GM21390 (cell line): ENCODE results near the gene BHLHE23.
"Not testable (repeated sequence)": the region's sequence is repeated elsewhere in the genome, so short reads cannot be mapped to it uniquely, and the experiment has no call there.

ENCODE experiments used
- ATAC-seq: cut with Tn5 transposase; IDR thresholded peaks from one replicate; pipeline ENCODE4 v1.9.1; 2021; ENCODE audit not compliant: unreplicated experiment

Gene BHLHE23

DNA sequence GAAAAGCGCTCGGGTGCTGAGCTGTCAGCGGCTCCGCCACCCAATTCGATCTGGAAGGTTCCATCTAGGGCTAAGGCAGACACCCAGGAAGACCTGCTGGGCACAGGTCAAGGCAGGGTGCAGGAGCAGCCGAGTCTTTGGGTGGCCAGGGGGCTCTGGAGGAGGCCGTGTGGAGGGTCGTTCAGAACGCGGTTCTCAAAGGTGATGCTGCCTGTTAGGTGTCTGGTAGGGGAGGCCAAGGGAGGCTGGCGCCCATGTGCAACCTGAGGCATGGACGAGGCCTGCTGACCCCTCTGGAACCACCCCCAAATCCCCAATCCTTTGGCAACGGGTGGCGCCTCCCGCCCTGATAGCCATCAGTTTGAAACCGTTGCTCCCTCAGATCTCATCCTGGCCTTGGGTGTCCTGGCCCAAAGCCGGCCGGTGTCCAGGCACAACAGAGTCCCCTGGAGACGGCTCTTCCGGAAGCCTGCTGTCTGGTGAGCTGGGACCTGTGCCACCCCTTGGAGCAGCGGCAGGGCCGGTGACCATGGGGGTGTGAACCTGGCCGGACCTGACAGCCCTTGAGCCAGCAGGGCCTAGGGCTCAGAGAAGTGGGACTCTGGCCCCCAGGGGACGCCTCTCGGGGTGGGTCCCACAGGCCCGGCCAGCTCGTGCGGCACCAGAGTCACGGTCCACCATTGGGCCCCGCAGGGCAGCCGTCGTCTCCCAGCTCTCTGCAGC, 43.7 kb downstream of the BHLHE23 start:
- ATAC-seq = no peak

DNA sequence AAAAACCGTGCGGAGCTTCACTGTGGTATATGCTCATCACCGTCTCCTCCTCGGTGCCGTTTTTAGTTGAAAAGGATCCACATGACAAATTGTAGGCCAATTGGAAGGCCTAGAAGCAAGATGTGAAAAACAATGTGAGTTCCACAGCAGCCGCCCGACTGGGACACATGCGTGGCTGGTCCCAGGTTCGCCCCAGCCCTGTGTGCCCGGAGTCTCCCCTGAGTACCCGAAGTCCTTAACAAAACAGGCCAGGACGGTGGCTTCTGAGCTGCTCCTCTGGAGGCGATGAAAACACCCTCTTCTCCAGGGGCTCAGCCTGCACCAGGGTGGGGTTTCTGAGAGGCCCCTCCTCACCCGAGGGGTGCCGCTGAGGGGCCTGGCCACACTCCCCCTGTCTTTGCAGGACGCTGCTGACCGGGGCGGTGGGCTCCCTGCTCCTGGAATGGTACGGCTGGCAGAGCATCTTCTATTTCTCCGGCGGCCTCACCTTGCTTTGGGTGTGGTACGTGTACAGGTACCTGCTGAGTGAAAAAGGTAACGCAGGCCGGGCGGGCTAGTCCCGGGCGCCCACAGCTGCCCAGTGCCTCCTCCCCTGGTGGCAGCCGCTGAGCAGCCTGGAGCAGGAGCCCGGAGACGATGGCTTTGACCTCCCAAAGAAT, 44.4 kb downstream of the BHLHE23 start:
- no peak for ATAC-seq

DNA sequence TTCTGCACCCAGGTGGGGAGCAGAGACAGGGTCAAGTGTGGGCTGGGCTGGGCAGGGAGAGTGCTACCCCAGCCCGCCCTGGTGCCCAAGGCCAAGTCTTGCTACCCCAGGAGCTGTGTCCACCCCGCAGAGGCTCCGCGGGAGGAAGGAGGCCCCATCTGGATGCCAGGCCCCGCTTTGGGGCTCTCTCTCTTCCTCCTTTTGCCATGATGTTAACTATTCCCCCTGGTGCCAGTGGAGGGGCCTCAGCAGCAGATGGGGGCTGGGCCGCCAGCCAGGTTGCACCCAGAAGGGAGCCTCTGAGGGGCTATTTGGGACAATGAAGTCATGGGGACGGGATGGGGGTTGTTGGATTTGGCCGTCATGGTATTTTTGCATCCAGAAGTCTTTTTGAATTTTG, 45.0 kb downstream of the BHLHE23 start:
- no peak for ATAC-seq

DNA sequence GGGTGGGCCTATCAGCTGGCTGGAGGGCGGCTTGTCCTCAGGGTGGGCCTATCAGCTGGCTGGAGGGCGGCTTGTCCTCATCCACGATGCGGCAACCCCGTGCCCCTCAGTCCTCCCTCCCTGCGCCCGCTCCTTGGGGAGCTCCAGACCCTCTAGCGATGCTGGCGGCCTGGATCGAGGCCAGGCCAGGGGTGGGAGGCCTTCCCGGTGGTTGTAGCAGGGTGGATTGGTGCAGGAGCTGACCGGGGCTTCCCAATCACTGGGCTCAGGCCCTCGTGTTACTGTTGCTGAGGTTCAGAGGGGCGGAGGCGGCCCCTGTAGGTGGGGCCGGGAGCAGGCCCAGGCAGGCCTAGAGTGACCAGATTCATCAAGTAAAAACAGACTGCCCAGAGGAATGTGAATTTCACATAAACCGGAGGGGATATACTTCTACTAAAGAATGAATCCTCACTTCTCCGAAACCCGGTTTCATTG, 45.4 kb downstream of the BHLHE23 start:
- ATAC-seq = no peak

DNA sequence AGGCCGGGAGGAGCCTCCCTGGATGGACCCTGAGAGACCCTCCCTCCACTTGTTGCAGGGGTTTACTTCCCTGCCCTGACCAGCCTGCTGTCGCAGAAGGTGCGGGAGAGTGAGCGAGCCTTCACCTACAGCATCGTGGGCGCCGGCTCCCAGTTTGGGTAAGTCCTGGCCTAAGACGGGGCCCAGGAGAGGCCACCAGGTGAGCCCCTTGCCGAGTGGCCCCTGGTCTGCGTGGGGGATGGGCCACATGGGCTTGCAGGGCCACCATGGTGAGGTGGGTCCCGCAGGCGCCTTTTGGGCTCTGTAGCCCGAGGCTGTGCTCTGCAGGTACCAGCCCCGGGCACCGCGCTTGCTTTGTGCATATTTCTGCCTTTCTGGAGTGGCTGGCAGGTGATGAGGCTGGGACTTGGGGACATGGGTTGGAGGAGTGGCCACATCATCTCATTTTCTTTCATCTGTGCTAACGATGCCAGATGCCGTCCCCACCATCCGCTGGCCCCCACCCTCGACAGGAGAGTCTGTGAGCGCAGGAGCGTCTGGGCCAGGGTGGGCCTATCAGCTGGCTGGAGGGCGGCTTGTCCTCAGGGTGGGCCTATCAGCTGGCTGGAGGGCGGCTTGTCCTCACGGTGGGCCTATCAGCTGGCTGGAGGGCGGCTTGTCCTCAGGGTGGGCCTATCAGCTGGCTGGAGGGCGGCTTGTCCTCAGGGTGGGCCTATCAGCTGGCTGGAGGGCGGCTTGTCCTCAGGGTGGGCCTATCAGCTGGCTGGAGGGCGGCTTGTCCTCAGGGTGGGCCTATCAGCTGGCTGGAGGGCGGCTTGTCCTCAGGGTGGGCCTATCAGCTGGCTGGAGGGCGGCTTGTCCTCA, 46.1 kb downstream of the BHLHE23 start:
- ATAC-seq = not testable (repeated sequence)

DNA sequence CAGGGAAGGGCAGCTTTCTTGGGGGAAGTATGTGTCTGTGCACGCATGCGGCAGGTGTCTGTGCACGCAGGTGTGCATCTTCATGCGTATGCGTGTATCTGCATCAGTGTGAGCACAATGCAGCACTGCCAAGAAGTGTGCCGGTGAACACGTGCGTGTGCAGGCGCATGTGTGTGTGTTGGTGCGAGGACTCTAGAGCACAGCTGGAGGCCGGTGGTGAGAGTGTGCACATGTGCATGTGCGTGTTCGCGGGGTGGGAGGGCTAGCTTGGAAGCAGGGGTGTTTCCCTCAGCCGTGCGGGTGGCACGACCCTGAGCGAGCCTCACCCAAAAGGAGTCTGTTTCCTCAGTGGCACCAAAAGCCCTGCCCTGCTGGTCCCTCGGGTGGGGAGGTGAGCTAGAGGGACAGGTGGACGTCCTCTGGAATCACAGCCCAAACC, 46.7 kb downstream of the BHLHE23 start:
- no peak for ATAC-seq

DNA sequence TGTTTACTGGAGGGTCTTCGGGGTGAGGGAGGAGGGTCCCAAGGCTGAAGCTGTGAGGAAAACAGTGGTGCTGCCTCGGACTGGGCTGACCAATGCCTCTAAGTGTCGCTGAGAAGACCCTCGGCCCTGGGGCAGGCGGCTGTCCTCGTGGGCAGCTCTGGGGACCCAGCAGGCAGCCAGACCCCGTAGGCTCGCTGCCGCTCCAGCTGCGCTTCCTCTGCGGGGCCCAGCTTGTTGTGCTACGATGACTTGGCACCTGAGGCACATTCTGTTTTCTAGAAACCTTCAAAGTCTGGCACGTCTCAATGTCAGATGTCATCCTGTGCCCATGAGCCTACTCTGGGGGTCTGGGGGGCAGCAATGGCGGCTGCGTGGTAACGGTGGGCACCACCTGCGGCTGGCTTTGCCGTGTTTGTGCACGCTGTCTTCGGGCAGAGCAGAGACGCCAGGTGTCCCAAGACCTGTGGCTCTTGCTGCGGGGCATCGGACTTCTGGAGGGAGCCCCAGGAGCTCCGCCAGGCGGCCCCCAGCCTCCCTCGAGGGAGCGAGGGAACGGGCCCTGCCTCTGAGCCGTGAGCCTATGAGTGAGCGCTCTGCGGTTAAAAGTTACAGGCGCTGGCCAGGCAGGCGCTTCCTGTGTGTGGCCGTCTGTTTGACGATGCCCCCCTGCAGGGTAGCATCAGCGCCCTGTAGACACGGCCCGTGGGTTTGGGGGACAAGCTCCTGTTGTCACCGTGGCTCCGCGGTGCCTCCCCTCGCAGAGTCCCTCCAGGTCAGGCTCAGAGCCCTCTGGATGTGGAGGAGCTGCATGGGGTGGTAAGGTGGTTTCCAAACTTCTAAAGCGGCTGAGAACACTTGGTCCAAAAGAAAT, 47.4 kb downstream of the BHLHE23 start:
- ATAC-seq = no peak

DNA sequence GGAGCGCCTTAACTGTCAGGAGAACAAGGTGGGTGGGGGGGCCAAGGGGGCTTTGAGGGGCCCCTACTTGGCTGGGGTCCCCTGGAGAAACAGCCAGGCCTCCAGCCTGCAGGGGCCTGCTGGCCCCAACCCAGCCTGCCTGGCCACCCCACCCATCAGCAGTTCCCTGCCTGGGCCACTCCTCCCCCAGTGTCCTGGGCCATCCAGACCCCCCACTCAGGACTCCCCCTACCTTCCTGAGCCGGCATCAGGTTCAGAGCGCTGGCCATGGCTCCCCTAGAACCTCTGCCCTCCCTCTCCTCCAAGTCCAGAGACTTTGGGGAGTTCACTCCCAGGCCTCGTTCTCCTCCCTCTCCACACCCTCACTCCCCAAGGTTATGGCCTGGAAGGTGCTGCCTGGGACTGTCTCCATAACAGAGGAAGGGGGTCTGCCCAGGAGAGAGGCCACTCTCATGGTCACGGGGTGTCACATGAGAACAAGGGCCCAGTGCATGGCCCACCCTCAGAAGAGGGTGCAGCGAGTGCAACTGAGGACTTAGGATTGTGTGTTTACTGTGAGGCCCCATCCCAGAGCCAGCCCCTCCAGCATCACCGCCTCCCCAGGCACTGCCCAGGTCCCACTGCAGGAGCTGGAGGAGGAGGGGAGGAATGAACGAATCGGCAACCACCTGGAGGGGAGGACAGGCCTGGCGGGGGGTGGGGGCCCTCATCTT, 48.2 kb downstream of the BHLHE23 start:
- ATAC-seq = no peak

DNA sequence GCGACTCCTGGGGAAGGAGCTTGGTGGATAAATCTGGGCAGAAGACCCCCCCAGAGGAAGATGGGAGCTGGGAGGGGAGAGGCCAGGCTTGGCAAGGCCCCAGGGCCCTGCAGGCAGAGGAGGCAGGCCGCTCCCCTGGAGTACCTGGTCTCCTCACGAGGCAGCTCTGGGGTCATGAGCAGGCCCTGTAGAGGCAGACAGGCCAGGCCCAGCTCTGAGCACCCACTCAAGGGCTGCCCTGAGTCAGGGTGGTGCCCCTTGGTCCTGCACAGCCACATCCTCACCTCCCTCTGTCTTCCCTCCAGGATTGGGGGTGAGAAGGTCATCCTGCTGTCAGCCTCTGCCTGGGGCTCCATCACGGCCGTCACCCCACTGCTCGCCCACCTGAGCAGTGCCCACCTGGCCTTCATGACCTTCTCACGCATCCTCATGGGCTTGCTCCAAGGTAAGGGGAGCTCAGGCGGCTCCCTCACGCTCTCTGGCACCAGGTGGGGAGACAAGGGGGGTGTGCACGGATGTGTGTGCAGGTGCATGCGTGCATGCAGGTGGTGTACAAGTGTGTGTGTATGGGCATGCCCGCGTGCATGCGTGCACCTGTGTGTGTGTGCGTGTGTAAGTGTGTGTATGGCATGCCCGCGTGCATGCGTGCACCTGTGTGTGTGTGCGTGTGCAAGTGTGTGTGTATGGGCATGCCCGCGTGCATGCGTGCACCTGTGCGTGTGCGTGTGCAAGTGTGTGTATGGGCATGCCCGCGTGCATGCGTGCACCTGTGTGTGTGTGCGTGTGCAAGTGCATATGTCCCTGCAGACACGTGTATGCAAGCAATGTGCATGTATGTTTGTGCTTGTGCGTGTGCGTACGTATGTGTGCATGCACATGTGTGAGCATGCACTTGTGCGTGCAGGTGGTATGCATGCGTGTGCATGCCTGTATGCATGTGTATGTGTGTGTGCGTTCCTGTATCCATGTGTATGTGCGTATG, 49.3 kb downstream of the BHLHE23 start:
- ATAC-seq = no peak

DNA sequence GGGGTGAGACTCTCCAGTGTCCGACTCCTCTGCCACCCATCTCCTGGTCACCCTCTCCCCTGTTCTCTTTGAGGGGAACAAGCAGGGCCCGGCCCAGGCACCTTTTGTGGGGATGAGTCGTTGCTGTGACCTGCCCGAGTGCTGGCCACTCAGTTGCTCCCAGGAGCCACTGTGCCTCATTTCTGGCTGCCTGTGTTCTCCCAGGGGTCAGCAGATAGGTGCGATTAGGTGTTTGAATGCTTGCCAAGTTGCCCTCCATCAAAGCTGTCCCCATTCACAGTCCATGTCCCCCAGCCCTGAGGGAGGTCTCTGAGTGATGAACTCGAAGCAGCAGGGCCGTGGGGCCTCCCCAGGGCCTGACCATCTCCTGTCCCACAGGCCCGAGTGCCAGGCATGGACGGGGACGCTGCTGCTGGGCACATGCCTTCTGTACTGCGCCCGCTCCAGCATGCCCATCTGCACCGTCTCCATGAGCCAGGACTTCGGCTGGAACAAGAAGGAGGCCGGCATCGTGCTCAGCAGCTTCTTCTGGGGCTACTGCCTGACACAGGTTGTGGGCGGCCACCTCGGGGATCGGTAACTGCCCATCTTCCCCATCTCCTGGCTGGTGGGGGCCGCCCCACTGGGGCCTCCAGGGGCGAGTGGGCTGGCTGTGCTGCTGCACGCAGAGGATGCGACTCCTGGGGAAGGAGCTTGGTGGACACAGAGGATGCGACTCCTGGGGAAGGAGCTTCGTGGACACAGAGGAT, 50.2 kb downstream of the BHLHE23 start:
- no peak for ATAC-seq
